ENCODE results near the gene BAX. TPM values are rescaled to one million over a fixed set of nuclear protein-coding genes. Genes with fewer than 3 reads are reported as not detected.

Gene BAX
- total RNA-seq, 1 donor from 2014 or later: 59.7 TPM

- no peak for DNase-seq (ENCODE audit: low read depth)
Observed at GRCh38 chr19:48961673-48962028, 7.0 kb downstream of the BAX start.

- DNase-seq (ENCODE audit: low read depth): no peak
Observed at GRCh38 chr19:48962029-48962848, 7.6 kb downstream of the BAX start.

GRCh38 chr19:48962849-48963165 lies 8.1 kb downstream of the BAX start:
- no peak for DNase-seq (ENCODE audit: low read depth)

- peak; percentile 70 for DNase-seq (ENCODE audit: low read depth)
Observed at GRCh38 chr19:48963371-48964204, 8.9 kb downstream of the BAX start.

- DNase-seq (ENCODE audit: low read depth): no peak
Observed at GRCh38 chr19:48964205-48965039, 9.7 kb downstream of the BAX start.

- DNase-seq (ENCODE audit: low read depth): peak; percentile 96
Observed at GRCh38 chr19:48965040-48965805, 10.5 kb downstream of the BAX start, which contains the start of gene FTL. FTL (plus strand) TSS chr19:48965309; CDS start chr19:48965508, 199 bp downstream.

- peak; percentile 90 for DNase-seq (ENCODE audit: low read depth)
Observed at GRCh38 chr19:48965806-48966540, 11.3 kb downstream of the BAX start.

GRCh38 chr19:48966541-48967345 lies 12.1 kb downstream of the BAX start:
- DNase-seq (ENCODE audit: low read depth): peak; percentile 57

- peak; percentile 59 for DNase-seq (ENCODE audit: low read depth)
Observed at GRCh38 chr19:48967346-48968178, 12.9 kb downstream of the BAX start.

- peak; percentile 45 for DNase-seq (ENCODE audit: low read depth)
Observed at GRCh38 chr19:48968179-48968661, 13.5 kb downstream of the BAX start.

GRCh38 chr19:48968813-48969218 lies 14.1 kb downstream of the BAX start:
- no peak for DNase-seq (ENCODE audit: low read depth)

- no peak for DNase-seq (ENCODE audit: low read depth)
Observed at GRCh38 chr19:48969276-48970138, 14.8 kb downstream of the BAX start.

- DNase-seq (ENCODE audit: low read depth): no peak
Observed at GRCh38 chr19:48970139-48970766, 15.6 kb downstream of the BAX start.

- DNase-seq (ENCODE audit: low read depth): peak; percentile 48
Observed at GRCh38 chr19:48970923-48971395, 16.3 kb downstream of the BAX start.

GRCh38 chr19:48975947-48976847 lies 21.5 kb downstream of the BAX start:
- DNase-seq (ENCODE audit: low read depth): no peak

Data from myocyte (in vitro differentiated cells).